ENCODE measurements around the gene CTNNBL1. TPM values are rescaled to one million over a fixed set of nuclear protein-coding genes. Genes with fewer than 3 reads are reported as not detected.

Gene CTNNBL1
- total and polyA plus RNA-seq, 5 donors from 2014 or later: 56.0 to 117 (median 83.2) TPM

DNA sequence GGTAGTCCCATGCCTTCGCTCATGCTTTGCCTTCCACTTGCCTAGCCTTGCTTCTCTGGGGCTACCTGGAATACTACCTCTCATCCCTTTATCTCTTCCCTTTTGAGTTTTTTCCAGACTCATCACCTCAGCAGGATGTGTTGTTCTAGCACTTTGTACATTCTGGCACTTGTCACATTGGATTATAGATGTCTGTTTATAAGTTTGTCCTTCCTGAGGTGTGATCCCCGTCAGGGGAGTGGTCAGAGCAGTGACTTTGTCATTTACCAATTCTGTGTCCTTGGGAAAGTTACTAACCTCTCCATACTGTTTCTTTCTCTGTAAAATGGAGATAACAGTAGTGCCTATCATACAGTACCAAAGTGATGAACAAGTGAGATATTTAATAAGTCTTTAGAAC lies 66.5 kb downstream of the CTNNBL1 start:
- Histone ChIP-seq H3K36me3 (ENCODE audit: control insufficient read depth, insufficient read depth, low read length) (peaks cover 31% of the 10 kb centered on the region), H3K27ac (ENCODE audit: insufficient read depth, low read length, poor library complexity, severe bottlenecking) (no peak overlapping the region), H3K9me3 (ENCODE audit: control insufficient read depth in 2 of 2, low read length in 2 of 2) (no peaks in the 10 kb centered on the region), H3K4me3 (ENCODE audit: low read depth, low read length) (no peak overlapping the region), H3K4me1 (ENCODE audit: control insufficient read depth, insufficient read depth, low read length, poor library complexity, severe bottlenecking) (no peaks in the 10 kb centered on the region), H3K27me3 (ENCODE audit: control insufficient read depth, insufficient read depth, low read length) (no peaks in the 10 kb centered on the region)
- Mint-ChIP-seq H3K27ac (no peak overlapping the region), H3K27me3 (no peaks in the 10 kb centered on the region), H3K36me3 (peaks cover 70% of the 10 kb centered on the region), H3K4me3 (no peak overlapping the region), H3K9me3 (no peaks in the 10 kb centered on the region), H3K4me1 (peaks cover 13 to 25% (median 17%) of the 10 kb centered on the region in 4 donors)
- DNase-seq: no peak
- ATAC-seq (ENCODE audit: low read depth in 2 of 2): no peak

DNA sequence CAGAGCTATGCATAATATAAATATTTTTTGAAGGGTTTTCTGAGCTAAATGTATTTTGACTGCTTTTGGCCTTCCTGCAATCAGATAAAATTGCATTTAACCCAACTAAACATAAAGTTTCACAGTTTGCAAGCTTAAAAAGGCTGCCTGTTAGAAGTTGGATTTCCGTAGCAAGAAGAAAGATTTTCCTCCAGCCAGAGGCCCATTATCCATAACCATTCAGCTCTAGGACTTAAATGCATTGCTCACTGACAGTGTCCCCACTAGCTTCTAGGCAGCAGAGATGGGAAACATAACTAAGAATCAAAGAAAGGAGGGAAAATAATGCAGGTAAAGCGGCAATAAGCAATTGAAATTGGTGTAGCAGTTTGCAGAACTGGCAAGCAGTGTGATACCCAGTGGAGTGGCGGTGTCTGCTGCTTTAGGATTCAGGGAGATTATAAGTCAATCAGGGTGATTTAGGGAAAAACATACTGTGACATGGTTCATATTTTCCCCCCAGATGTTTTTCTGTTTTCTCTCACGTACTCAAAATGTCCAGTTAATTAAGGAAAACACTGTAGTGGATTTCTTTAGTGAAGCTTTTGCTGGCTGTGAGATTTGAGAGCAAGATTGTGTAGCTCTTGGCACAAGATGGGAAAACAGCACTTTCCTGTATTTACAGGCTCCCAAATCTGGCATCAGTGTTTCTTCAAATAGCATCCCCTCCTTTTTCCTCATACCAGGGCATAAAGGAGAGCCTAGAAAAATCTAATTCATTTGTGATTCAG lies 69.1 kb downstream of the CTNNBL1 start:
- H3K4me3 ChIP-seq (ENCODE audit: low read depth, low read length): no peak overlapping the region
- no peak for ATAC-seq (ENCODE audit: low read depth in 2 of 2)
- no peak overlapping the region for H3K27ac ChIP-seq (ENCODE audit: insufficient read depth, low read length, poor library complexity, severe bottlenecking)

DNA sequence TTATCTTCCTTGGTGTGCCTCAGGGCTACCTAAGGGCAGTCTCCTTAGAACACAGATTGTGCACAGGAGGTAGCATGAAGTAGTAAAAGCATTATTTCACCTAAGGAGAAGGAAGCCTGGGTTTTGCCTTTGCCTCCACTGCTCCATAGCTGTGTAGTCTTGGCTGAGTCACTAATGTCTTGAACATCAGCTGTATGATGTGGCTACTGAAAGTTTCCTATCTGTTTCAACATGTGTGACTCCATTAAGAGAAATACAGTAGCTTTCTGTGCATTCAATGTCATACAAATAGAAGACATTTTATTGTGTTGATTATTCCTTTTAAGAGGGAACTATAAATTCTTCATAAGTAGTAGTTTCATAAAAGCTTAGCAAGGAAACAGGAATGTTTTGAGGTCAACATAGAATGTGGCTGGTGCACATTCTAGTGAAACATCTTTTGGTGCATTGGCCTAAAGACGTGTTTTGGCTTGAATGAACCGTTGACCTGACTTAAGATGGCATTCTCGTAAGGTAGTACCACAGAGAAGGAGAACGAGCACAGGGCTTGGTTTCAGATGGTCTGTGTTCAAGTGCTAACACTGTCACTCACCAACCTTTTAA lies 70.6 kb downstream of the CTNNBL1 start:
- peaks cover 29% of the 10 kb centered on the region for H3K36me3 ChIP-seq (ENCODE audit: control insufficient read depth, insufficient read depth, low read length)
- H3K4me1 Mint-ChIP-seq: peaks cover 0 to 10% (median 5%) of the 10 kb centered on the region in 4 donors

More for the DNA sequence above, 69.1 kb downstream of the CTNNBL1 start:
- Mint-ChIP-seq H3K4me3 (no peak overlapping the region), H3K9me3 (no peaks in the 10 kb centered on the region), H3K36me3 (peaks cover 63% of the 10 kb centered on the region), H3K27me3 (no peaks in the 10 kb centered on the region), H3K27ac (no peak overlapping the region), H3K4me1 (peaks cover under 1 to 10% (median 7%) of the 10 kb centered on the region in 4 donors)
- no peaks in the 10 kb centered on the region for H3K4me1 ChIP-seq (ENCODE audit: control insufficient read depth, insufficient read depth, low read length, poor library complexity, severe bottlenecking)
- no peak for DNase-seq
- no peaks in the 10 kb centered on the region for H3K27me3 ChIP-seq (ENCODE audit: control insufficient read depth, insufficient read depth, low read length)
- peaks cover 36% of the 10 kb centered on the region for H3K36me3 ChIP-seq (ENCODE audit: control insufficient read depth, insufficient read depth, low read length)
- no peaks in the 10 kb centered on the region for H3K9me3 ChIP-seq (ENCODE audit: control insufficient read depth in 2 of 2, low read length in 2 of 2)

GRCh38 chr20:37770908-37771307 lies 77.1 kb downstream of the CTNNBL1 start:
- peaks cover 61% of the 10 kb centered on the region for H3K36me3 Mint-ChIP-seq
- no peaks in the 10 kb centered on the region for H3K9me3 Mint-ChIP-seq
- peak overlapping the region in 1 of 3 donors; percentile 58 for H3K27ac Mint-ChIP-seq

More for the DNA sequence above, 70.6 kb downstream of the CTNNBL1 start:
- DNase-seq (no peak), ATAC-seq (ENCODE audit: low read depth in 2 of 2) (no peak)
- H3K4me3 Mint-ChIP-seq: no peak overlapping the region
- Histone ChIP-seq H3K4me1 (ENCODE audit: control insufficient read depth, insufficient read depth, low read length, poor library complexity, severe bottlenecking) (no peaks in the 10 kb centered on the region), H3K4me3 (ENCODE audit: low read depth, low read length) (no peak overlapping the region), H3K9me3 (ENCODE audit: control insufficient read depth in 2 of 2, low read length in 2 of 2) (no peaks in the 10 kb centered on the region), H3K27ac (ENCODE audit: insufficient read depth, low read length, poor library complexity, severe bottlenecking) (no peak overlapping the region), H3K27me3 (ENCODE audit: control insufficient read depth, insufficient read depth, low read length) (no peaks in the 10 kb centered on the region)
- peak overlapping the region in 1 of 3 donors; percentile 72 for H3K27ac Mint-ChIP-seq
- no peaks in the 10 kb centered on the region for H3K9me3 Mint-ChIP-seq
- peaks cover 62% of the 10 kb centered on the region for H3K36me3 Mint-ChIP-seq
- no peaks in the 10 kb centered on the region for H3K27me3 Mint-ChIP-seq

DNA sequence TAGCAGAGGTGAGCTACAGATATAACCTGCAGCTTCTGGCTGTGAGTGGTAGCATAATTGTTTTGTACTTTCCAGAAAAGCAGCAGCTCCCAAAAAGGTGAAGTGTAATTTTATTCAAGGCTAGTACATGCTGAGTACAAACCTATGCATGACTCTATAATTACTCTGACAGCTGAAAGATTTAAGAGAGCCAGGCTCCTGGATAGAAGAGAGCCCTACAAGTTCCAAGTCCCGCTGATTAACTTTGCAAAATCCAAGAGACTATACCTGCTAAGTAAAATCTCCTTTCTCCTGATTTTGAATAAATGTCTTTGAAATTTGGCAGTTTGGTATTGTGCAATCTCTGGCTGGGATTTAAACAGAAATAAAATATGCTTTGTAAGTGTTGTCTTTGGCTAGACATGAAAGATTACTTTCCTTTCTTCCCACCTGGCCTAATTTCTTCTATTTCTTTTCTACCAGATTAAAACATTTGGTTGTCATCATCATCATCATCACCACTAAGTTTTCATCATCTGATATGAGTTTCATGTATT lies 79.5 kb downstream of the CTNNBL1 start:
- Histone ChIP-seq H3K4me1 (ENCODE audit: control insufficient read depth, insufficient read depth, low read length, poor library complexity, severe bottlenecking) (no peaks in the 10 kb centered on the region), H3K36me3 (ENCODE audit: control insufficient read depth, insufficient read depth, low read length) (peaks cover 41% of the 10 kb centered on the region), H3K27me3 (ENCODE audit: control insufficient read depth, insufficient read depth, low read length) (no peaks in the 10 kb centered on the region), H3K9me3 (ENCODE audit: control insufficient read depth in 2 of 2, low read length in 2 of 2) (no peaks in the 10 kb centered on the region), H3K4me3 (ENCODE audit: low read depth, low read length) (no peak overlapping the region), H3K27ac (ENCODE audit: insufficient read depth, low read length, poor library complexity, severe bottlenecking) (no peak overlapping the region)
- H3K4me3 Mint-ChIP-seq: no peak overlapping the region
- peaks cover 0 to 11% (median under 1%) of the 10 kb centered on the region in 4 donors for H3K4me1 Mint-ChIP-seq
- no peak overlapping the region for H3K27ac Mint-ChIP-seq
- no peaks in the 10 kb centered on the region for H3K9me3 Mint-ChIP-seq
- DNase-seq (no peak), ATAC-seq (ENCODE audit: low read depth in 2 of 2) (no peak)
- H3K27me3 Mint-ChIP-seq: no peaks in the 10 kb centered on the region
- peaks cover 66% of the 10 kb centered on the region for H3K36me3 Mint-ChIP-seq

More at GRCh38 chr20:37770908-37771307, 77.1 kb downstream of the CTNNBL1 start:
- Histone ChIP-seq H3K36me3 (ENCODE audit: control insufficient read depth, insufficient read depth, low read length) (peaks cover 38% of the 10 kb centered on the region), H3K9me3 (ENCODE audit: control insufficient read depth in 2 of 2, low read length in 2 of 2) (no peaks in the 10 kb centered on the region), H3K4me1 (ENCODE audit: control insufficient read depth, insufficient read depth, low read length, poor library complexity, severe bottlenecking) (no peaks in the 10 kb centered on the region), H3K4me3 (ENCODE audit: low read depth, low read length) (no peak overlapping the region), H3K27ac (ENCODE audit: insufficient read depth, low read length, poor library complexity, severe bottlenecking) (no peak overlapping the region), H3K27me3 (ENCODE audit: control insufficient read depth, insufficient read depth, low read length) (no peaks in the 10 kb centered on the region)
- H3K27me3 Mint-ChIP-seq: no peaks in the 10 kb centered on the region
- H3K4me1 Mint-ChIP-seq: peaks cover 0 to 3% (median 0%) of the 10 kb centered on the region in 4 donors
- ATAC-seq (ENCODE audit: low read depth in 2 of 2) (no peak), DNase-seq (no peak)
- no peak overlapping the region for H3K4me3 Mint-ChIP-seq

DNA sequence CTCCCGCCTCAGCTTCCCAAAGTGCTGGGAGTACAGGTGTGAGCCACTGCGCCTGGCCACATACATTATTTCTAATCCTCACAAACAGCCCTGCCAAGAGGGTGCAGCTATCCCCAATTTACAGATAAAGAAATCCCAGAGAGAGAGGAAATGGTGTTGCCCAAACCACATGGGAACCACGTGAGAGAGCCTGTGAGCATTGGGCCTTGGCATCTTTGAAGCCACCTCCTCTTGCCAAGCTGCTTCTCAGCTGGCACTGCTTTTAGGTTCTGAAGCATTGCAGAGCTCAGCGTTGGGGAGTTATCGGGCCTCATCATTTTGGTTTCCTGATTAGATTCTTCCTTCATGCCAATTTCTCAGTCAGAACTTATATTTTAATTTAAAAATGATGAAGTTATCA lies 80.3 kb downstream of the CTNNBL1 start:
- Mint-ChIP-seq H3K27ac (no peak overlapping the region), H3K9me3 (no peaks in the 10 kb centered on the region), H3K36me3 (peaks cover 68% of the 10 kb centered on the region), H3K4me3 (no peak overlapping the region), H3K4me1 (peaks cover 0 to 13% (median under 1%) of the 10 kb centered on the region in 4 donors), H3K27me3 (no peaks in the 10 kb centered on the region)
- H3K9me3 ChIP-seq (ENCODE audit: control insufficient read depth in 2 of 2, low read length in 2 of 2): no peaks in the 10 kb centered on the region
- DNase-seq: no peak
- no peak overlapping the region for H3K4me3 ChIP-seq (ENCODE audit: low read depth, low read length)
- no peak overlapping the region for H3K27ac ChIP-seq (ENCODE audit: insufficient read depth, low read length, poor library complexity, severe bottlenecking)
- H3K4me1 ChIP-seq (ENCODE audit: control insufficient read depth, insufficient read depth, low read length, poor library complexity, severe bottlenecking): no peaks in the 10 kb centered on the region
- H3K36me3 ChIP-seq (ENCODE audit: control insufficient read depth, insufficient read depth, low read length): peaks cover 47% of the 10 kb centered on the region
- ATAC-seq (ENCODE audit: low read depth in 2 of 2): no peak
- no peaks in the 10 kb centered on the region for H3K27me3 ChIP-seq (ENCODE audit: control insufficient read depth, insufficient read depth, low read length)

- peaks cover 43% of the 10 kb centered on the region for H3K36me3 ChIP-seq (ENCODE audit: control insufficient read depth, insufficient read depth, low read length)
- H3K27ac Mint-ChIP-seq: no peak overlapping the region
- H3K4me1 Mint-ChIP-seq: peaks cover 0 to 13% (median under 1%) of the 10 kb centered on the region in 4 donors
- no peaks in the 10 kb centered on the region for H3K4me1 ChIP-seq (ENCODE audit: control insufficient read depth, insufficient read depth, low read length, poor library complexity, severe bottlenecking)
- peaks cover 65% of the 10 kb centered on the region for H3K36me3 Mint-ChIP-seq
- no peaks in the 10 kb centered on the region for H3K9me3 Mint-ChIP-seq
- no peaks in the 10 kb centered on the region for H3K9me3 ChIP-seq (ENCODE audit: control insufficient read depth in 2 of 2, low read length in 2 of 2)
- DNase-seq: no peak
- H3K27ac ChIP-seq (ENCODE audit: insufficient read depth, low read length, poor library complexity, severe bottlenecking): no peak overlapping the region
- H3K4me3 ChIP-seq (ENCODE audit: low read depth, low read length): no peak overlapping the region
- no peaks in the 10 kb centered on the region for H3K27me3 Mint-ChIP-seq
- H3K4me3 Mint-ChIP-seq: no peak overlapping the region
- ATAC-seq (ENCODE audit: low read depth in 2 of 2): no peak
- H3K27me3 ChIP-seq (ENCODE audit: control insufficient read depth, insufficient read depth, low read length): no peaks in the 10 kb centered on the region
Observed at GRCh38 chr20:37775200-37775599, 81.4 kb downstream of the CTNNBL1 start.

Measured in CD4-positive, CD25-positive, alpha-beta regulatory T cell (primary cell).